Glomerular endothelial cell (primary cell): Measurements from ENCODE around the gene CFAP43. TPM values are rescaled to one million over a fixed set of nuclear protein-coding genes. Genes with fewer than 3 reads are reported as not detected.
"Not testable (repeated sequence)": the region's sequence is repeated elsewhere in the genome, so short reads cannot be mapped to it uniquely, and the experiment has no call there.

Experiments used
- DNase-seq: peaks from one replicate; pipeline ENCODE4 v3.0.0-alpha.2; 2011; ENCODE audit warnings: low read depth, low spot score; ENCODE audit errors: extremely low read depth
- total RNA-seq: library from RNA; depleted of rRNA; stranded (reverse); fragments of >200 nt; gene quantifications from 2 replicates; pipeline ENCODE4 v1.2.3, GENCODE V29; 2015

CFAP43 gene
- total RNA-seq, 1 donor from 2014 or later: 0.18 TPM

DNA sequence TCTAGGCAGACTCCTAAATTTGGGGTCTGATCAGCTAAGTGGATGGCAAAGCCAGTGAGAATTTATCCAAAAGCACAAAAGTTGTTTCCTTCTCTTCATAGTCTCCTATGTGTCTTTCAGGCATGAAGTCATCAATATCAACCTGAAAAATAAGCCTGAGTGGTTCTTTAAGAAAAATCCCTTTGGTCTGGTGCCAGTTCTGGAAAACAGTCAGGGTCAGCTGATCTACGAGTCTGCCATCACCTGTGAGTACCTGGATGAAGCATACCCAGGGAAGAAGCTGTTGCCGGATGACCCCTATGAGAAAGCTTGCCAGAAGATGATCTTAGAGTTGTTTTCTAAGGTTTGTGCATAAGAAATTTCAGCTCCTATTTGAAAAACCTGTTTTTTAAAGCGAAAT, 27.3 kb upstream of the CFAP43 start:
- DNase-seq: no peak

DNA sequence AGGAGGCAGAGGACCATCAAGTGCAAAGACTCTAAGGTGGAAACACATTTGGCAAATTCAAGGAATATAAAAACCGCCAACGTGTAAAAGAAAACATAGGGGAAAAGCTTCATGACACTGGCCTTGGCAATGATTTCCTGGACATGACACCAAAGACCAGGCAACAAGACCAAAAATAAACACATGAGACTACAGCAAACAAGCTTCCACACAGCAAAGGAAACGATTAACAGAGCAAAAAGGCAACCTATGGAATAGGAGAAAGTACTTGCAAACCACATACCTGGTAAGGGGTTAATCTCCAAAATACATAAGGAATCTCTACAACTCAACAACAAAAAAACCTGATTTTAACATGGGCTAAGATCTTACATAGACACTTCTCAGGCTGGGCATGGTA, 26.0 kb upstream of the CFAP43 start:
- no peak for DNase-seq

DNA sequence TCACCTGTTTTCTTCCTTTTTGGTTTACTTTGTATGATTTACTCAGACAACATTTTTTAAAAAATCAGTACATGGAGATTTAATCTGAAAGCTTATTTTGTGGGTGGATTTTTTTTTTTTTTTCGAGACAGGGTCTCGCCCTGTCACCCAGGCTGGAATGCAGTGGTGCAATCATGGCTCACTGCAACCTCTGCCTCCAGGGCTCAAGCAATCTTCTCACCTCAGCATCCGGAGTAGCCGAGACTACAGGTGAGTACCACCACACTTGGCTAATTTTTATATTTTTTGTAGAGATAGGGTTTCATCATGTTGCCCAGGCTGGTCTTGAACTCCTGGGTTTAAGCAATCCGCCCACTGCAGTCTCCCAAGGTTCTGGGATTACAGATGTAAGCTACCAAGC, 25.1 kb upstream of the CFAP43 start:
- DNase-seq: no peak

DNA sequence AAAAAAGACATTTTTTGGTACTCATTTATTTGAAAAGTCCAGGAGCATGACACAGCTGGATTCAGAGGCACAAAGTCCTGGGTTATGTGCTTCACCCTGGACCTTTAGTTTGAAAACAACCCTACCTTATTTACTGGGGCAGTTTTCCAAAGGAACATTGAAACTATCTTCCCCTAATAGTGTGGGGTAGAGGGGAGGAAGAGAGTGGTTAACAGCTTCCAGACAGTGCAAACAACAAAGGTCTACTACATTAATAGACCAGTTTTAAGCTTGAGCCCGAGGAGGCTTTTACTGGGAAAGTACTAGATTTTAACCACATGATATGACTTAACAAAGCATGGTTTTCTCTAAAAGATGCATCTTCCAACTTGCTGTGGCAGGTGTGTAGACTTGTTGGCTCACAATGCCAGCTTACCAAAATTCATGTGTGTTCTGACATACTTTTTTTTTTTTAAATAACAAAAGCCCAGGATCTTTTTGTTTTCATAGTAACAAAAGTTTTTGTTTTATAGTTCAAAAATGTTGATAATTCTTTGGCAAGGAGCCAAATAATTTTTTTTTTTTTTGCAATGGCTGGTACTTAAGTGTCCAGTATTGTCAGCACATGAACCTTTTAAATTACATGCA, 24.3 kb upstream of the CFAP43 start:
- no peak for DNase-seq

DNA sequence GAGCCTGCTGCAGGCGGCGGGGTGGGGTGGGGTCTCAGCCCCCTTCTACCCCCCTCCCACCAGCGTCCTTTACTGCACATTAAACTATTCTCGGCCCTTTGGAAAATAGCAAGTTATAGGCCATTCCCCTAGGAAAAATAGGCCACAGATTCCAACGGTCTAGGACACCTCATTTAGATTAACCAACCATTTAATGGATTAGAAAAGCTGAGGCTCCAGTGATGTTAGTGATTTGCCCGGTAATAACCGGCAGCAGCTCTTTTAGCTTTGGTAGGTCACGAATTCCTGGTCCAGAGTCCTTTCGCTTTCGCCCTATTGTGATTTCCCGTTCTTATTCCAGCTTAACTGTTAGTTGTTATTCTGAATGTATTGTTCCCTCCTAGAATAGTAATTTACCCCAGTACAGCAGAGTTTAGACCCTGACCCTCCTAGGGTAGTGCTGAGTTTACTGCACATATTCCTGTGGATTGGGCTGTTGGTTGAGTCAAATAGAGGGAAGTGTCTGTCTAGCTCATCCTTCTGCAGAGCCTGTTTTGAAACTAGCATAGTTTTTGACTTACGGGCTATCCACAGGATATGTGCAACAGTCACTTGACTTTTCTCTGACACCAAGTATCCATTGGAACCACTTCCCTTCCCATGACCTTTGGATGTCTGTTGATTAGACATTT, 23.3 kb upstream of the CFAP43 start:
- no peak for DNase-seq

DNA sequence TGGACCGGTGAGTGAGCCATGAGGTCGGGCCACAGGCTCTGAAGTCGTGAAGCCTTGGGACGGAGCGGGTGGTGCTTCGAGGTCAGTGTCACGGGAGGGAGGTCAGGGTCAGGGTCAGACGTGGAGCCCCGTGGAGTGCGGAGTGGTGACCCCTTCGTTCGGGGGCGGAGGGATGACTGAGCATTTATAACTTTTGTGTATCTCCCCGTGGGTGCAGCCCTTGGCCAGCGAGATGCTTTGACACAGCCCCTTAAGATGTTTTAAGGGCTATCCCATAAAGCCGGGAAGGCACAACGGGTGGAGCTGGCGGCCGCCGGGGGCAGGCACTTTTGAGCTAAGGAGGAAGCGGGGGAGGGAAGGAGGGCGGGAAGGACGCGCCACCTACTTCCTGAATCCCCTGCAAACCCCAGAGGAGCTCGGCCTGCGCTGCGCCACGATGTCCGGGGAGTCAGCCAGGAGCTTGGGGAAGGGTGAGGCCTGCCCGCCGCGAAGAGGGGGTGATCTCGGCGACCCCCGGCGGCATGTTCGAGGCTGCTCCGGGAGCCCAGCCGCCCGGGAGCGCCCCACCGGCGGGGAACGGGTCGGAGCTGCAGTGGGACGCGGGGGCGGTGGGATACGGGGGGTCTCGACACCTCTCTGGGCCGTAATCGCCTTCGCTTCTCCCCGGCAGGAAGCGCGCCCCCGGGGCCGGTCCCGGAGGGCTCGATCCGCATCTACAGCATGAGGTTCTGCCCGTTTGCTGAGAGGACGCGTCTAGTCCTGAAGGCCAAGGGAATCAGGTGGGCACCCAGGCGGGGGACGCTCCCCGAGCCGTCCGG, 22.5 kb upstream of the CFAP43 start, which contains the start of gene GSTO1:
TSS of gene GSTO1 (plus strand) at position 400 of the 818 bp plus-strand sequence. CDS start at position 437, 37 bp downstream.
- DNase-seq: no peak

DNA sequence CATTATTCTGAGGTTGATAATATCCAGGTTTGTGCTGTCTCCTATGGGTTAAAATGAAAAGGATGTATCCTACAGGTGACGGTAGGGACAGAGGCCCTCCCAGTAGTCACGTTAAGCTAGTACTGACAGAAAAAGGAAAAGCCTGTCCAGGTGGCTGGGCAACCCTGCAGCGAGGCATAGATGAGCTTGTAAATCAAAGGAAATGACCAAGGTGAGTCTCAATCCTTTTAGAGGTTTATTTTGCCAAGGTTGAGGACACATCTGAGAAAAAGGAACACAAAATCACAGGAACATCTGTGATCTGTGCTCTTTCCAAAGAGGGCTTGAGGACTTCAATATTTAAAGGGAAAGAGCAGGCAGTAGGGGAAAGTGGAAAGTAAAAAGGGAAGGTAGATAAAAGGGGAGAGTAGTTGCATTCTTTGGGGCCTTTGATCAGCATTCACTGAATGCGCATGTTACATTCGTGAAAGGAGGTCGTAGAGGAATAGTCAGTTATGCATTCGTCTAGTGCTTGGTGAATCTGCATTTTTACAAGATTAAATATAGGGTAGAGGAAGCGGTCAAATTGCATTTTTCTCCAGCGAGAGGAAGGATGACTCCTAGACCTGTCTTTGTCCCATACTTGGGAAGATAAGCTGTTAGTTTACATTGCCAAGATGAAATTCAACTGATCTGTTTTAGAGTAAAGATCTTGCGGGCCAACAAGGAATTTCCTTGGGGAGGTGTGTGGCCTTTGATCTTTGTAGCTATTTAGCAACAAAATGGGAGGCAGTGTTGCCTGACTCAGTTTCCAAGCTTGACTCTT, 21.6 kb upstream of the CFAP43 start:
- DNase-seq: no peak

DNA sequence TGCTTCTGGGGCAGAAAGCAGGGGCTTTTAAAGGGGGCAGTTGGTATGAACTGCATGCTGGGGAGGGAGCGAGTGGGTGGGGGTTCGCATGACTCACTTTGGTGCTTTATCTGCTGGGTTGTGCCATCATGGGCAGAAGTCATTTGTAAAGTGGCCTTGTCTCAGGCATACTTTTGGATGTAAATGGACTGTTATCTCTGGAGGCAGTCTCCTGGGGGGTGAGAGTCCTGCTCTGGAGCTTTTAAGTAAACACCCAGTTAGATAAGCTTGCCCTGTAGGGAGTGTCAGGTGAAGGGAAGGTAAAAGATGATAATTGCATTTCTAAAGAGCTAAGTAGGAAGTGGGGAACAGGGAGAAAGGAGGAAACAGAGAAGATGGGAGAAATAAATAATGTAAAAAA, 20.9 kb upstream of the CFAP43 start:
- no peak for DNase-seq

DNA sequence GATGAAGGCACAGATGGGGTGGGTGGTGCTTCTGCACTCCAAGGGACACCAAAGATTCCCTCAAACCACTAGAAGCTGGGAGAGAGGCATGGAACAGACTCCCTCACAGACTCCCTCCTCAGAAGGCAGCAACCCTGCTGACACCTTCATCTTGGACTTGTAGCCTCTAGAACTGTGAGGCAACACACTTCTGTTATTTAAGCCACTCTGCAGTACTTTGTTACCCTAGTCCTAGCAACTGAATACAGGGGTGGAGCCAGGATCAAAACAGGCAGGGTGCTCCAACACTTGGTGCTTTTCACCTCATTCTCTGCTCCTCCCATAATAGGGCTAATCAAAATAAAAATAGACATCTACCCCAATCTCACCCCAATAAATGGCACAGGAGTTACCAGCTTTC, 20.2 kb upstream of the CFAP43 start:
- no peak for DNase-seq

DNA sequence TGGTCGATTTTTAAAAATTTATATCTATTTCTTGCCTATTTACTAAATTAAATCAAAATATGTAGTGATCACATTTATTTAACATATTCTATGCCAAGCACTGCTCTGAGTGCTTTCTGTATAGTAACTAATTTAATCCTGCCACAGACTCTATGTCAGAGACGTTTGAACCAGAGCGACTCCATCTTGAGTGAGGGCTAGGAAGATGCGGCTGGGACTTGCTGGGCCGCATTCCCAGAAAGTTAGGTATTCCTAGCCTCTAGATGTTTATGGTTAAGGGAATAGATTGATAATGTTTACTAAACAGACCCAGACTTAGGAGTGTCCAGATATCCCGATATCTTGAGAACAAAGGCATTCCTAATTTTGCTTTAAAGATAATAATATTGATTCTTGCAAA, 19.3 kb upstream of the CFAP43 start:
- DNase-seq: no peak

DNA sequence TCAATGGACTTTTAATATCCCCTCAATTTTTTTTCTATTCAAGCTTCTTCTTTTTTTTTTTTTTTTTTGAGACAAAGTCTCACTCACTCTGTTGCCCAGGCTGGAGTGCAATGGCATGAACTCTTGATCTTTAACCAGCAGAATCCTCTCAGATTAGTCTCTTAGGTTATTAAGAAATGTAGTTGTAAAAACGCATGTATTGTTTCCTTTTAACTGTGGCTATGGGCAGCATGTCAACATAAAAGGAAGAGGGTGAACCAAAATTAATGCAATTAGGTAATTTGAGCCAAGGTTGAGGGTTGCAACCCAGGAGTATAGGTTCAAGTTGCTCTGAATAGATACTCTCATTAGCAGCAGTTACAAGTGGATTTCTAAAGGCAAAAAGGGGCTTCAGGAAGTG, 18.2 kb upstream of the CFAP43 start:
- no peak for DNase-seq

DNA sequence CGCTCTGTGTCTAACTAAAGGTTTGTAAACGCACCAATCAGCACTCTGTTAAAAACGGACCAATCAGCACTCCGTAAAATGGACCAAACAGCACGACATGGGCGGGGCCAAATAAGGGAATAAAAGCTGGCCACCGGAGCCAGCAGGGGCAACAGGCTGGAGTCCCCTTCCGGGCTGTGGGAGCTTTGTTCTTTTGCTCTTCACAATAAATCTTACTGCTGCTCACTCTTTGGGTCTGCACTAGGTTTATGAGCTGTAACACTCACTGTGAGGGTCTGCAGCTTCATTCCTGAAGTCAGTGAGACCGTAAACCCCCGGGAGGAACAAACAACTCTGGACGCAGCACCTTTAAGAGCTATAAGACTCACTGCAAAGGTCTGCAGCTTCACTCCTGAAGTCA, 16.8 kb upstream of the CFAP43 start:
- not testable (repeated sequence) for DNase-seq

DNA sequence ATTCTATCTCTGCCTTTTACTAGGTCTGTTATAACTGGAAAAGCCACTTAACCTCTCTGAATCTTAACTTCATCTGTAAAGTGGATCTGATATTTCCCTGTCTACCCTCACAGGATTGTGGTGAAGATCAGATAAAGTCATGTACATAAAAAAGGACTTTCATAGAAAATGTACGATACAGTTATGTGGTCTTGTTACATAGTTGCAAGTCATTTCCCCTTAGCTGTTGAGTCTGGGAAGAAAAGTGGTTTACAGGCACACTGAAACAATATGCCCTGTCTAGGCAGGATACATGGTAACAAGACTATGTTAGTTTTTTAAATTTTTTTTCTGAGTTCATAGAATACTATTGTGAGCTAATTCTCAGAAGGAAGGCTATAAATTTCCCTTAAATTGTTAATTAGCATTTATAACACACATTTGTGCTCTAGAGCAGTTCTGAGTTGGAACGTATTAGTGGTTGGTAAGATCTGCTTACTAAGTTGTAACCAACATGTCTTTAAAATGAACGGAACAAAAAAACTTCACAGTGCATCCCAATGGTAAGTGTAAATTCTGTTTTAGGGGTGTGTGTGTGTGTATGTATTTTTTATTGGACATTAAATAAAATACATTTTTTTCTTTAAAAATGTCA, 15.5 kb upstream of the CFAP43 start:
- DNase-seq: no peak

DNA sequence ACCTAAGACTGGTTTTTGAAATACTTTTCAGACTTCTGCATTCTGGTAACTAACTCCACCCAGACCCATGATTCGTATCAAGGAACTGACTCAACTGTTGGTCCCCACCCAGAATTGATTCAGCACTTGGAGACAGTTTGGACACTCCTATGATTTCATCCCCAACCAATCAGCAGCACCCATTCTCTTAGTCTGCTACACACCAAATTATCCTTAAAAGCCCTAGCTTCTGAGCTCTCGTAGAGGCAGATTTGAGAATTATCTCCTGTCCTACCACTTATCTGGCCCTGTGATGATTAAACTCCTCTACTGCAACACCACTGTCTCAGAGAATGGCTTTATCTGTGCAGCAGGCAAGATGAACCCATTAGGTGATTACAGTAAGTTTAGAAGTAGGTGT, 14.8 kb upstream of the CFAP43 start:
- DNase-seq: no peak

DNA sequence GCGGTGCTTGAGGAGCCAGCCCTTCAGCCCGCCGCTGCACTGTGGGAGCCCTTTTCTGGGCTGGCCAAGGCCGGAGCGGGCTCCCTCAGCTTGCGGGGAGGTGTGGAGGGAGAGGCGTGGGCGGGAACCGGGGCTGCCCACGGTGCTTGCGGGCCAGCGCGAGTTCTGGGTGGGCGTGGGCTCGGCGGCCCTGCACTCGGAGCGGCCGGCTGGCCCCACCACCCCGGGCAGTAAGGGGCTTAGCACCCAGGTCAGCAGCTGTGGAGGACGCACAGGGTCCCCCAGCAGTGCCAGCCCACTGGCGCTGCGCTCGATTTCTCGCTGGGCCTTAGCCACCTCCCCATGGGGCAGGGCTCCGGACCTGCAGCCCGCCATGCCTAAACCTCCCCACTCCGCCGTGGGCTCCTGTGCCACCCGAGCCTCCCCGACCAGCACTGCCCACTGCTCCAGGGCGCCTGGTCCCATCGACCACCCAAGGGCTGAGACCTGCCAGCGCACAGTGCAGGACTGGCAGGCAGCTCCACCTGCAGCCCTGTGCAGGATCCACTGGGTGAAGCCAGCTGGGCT, 13.0 kb upstream of the CFAP43 start:
- DNase-seq: no peak

DNA sequence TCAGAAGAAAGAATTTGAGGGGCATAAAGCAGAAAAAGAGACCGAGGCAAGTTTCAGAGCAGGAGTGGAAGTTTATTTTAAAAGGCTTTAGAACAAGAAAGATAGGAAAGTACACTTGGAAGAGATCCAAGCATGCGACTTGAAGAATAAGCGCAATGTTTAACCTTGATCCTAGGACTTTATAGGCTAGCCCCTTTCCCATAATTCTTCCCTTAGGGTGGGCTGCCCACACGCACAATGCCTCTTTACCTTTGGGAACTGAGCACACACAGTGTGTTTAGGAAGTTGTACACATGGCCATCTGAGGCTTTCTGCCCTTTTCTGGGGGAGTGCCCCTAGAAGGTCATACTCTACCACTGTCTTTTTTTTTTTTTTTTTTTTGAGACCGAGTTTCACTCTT, 11.3 kb upstream of the CFAP43 start:
- no peak for DNase-seq

DNA sequence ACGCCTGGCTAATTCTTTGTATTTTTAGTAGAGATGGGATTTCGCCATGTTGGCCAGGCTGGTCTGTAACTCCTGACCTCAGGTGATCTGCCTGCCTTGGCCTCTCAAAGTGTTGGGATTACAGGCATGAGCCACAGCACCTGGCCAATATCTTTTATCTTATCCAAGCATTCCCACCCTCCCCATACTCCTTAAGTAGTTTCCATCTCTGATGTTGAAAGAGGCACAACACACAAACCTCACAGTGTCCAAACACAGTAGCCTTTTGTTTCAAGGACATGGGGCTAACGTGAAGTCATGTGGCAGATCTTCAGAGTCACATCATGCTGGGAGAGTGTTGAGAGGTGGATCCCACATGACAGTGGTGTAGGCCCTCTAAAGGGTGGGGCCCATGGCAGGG, 10.8 kb upstream of the CFAP43 start:
- DNase-seq: not testable (repeated sequence)

DNA sequence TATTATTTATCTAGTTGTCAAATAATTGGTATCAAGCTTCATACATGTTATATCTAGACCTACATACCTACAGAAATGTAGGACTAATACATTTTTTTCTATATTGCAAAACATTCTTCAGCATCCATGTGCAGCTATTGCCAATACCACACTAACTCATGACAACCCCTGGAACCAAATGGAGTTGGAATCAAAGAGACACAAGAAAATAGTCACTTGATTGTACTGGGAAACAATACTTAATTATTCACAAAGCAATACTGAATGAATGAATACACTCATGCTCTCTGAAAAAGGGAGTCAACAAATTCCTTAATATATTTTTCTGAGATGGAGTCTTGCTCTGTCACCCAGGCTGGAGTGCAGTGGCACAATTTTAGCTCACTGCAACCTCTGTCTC, 10.4 kb upstream of the CFAP43 start:
- no peak for DNase-seq

DNA sequence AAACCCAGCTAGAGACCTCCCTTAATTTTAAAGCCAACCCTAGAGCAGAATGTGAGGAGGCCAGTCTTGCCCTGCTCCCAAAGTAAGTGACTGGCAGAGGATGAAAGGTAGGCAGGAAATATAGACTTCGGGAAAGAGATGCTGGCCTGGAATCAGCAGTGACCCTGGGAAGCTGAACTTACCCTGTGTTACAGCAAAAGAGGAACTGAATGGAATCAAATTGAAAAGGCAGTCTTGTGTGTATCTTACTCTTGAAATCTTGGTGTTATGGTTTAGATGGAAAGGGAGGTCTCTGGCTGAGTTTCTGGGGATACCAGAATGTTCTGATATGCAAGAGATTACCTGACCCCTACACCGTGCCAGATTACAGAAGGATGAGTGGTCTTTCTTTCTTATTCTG, 7.9 kb upstream of the CFAP43 start:
- DNase-seq: no peak

DNA sequence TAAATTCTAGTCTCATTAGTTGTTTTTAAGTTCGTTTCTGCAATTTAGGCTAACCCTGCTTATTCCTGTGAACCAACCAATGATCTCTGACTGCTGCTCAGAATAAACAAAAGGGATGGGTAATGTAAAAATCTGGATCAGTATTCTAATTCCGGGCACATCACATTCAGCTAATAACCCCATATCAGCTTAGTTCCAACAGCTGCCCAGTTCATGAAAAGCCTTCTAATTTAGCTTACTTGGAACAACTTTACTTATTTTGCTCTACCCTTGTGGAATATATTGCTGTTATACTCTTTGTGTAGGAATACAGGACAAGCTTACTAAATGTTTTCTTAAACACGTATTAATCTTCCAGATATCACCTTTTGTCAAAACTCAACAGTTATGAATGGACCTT, 3.6 kb upstream of the CFAP43 start:
- no peak for DNase-seq
